GM23248 (cell line): ENCODE measurements around the gene HPS5.

ENCODE experiments used
- EZH2 ChIP-seq: fragments of 200-600 bp; sonication (generic); IDR thresholded peaks from 2 replicates; pipeline ENCODE4 v1.6.1; 2018; ENCODE audit warnings: antibody characterized with exemption, mild to moderate bottlenecking; ENCODE audit not compliant: insufficient read depth, poor library complexity, severe bottlenecking
- EZH2phosphoT487 ChIP-seq: fragments of 200-600 bp; sonication (generic); IDR thresholded peaks from 2 replicates; pipeline ENCODE4 v1.6.1; 2018; ENCODE audit warnings: antibody characterized with exemption, moderate library complexity, mild to moderate bottlenecking, low read depth; ENCODE audit not compliant: insufficient read depth

- TF ChIP-seq EZH2phosphoT487: no peak
- TF ChIP-seq EZH2: no peak
Observed at GRCh38 chr11:18229501-18229900, 92.4 kb downstream of the HPS5 start.
